ENCODE data around the gene PDE1C. TPM values are rescaled to one million over a fixed set of nuclear protein-coding genes. Genes with fewer than 3 reads are reported as not detected.

Gene PDE1C
- total and polyA plus RNA-seq, 11 donors = 35.3 to 307 (median 141) TPM

DNA sequence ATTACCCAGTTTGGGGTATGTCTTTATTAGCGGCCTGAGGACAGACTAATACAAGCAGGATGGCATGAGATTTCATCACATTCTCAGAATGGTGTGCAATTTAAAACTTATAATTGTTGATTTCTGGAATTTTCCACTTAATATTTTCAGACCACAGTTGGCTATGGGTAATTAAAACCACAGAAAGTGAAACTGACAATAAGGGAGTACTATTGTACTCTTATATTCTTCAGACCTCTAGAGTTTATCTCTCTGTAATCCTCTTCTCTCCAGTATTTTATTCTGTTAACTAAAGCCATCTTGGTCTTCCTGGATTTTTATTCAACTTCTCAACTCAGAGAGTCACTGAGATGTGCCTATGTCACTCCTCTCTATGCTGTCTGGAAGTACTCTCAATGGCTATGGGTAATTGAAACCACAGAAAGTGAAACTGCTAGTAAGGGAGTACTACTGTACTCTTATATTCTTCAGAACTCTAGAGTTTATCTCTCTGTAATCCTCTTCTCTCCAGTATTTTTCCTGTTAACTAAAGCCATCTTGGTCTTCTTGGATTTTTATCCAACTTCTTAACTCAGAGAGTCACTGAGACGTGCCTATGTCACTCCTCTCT is 264.9 kb downstream of the PDE1C start:
- Histone ChIP-seq H3K4me1 (peaks cover 0 to 10% (median 0%) of the 10 kb centered on the region in 12 donors), H3K4me3 (no peak overlapping the region), H3K27ac (peak overlapping the region in 1 of 12 donors; percentile 33), H3K9me3 (no peaks in the 10 kb centered on the region), H3K27me3 (no peaks in the 10 kb centered on the region), H3K36me3 (peaks cover 0 to 69% (median 3%) of the 10 kb centered on the region in 9 donors)
- no peak for TF ChIP-seq POLR2A (IDR thresholded peaks at IDR 0.05)
- WGBS, 4 donors = 73 to 85% (median 83%) methylated on average over 2 of the region's 2 CpGs
- DNase-seq = no peak
- intact Hi-C loops (cut with DNase I) = loop anchor here in 1 of 10 donors (10.0 kb wide), 1 partner anchor 369 kb away; no protein-coding TSS in a partner anchor
- no peak for ATAC-seq

- Histone ChIP-seq H3K27ac (no peak overlapping the region), H3K36me3 (peaks cover 0 to 11% (median 0%) of the 10 kb centered on the region in 9 donors), H3K27me3 (no peaks in the 10 kb centered on the region), H3K4me1 (peaks cover 0 to 3% (median 0%) of the 10 kb centered on the region in 12 donors), H3K4me3 (no peak overlapping the region), H3K9me3 (no peaks in the 10 kb centered on the region)
- intact Hi-C loops (cut with DNase I) = loop anchor here in 1 of 10 donors (10.0 kb wide), 1 partner anchor 238 kb away; no protein-coding TSS in a partner anchor
- 77 to 87% (median 81%) methylated on average over 5 of the region's 5 CpGs for WGBS, 4 donors
- DNase-seq = no peak
- TF ChIP-seq POLR2A (IDR thresholded peaks at IDR 0.05) = no peak
- TF ChIP-seq, protein P1, sequence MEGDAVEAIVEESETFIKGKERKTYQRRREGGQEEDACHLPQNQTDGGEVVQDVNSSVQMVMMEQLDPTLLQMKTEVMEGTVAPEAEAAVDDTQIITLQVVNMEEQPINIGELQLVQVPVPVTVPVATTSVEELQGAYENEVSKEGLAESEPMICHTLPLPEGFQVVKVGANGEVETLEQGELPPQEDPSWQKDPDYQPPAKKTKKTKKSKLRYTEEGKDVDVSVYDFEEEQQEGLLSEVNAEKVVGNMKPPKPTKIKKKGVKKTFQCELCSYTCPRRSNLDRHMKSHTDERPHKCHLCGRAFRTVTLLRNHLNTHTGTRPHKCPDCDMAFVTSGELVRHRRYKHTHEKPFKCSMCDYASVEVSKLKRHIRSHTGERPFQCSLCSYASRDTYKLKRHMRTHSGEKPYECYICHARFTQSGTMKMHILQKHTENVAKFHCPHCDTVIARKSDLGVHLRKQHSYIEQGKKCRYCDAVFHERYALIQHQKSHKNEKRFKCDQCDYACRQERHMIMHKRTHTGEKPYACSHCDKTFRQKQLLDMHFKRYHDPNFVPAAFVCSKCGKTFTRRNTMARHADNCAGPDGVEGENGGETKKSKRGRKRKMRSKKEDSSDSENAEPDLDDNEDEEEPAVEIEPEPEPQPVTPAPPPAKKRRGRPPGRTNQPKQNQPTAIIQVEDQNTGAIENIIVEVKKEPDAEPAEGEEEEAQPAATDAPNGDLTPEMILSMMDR (IDR thresholded peaks at IDR 0.05) = no peak
- no peak for ATAC-seq
Observed at GRCh38 chr7:31796375-31796774, 273.8 kb downstream of the PDE1C start.

DNA sequence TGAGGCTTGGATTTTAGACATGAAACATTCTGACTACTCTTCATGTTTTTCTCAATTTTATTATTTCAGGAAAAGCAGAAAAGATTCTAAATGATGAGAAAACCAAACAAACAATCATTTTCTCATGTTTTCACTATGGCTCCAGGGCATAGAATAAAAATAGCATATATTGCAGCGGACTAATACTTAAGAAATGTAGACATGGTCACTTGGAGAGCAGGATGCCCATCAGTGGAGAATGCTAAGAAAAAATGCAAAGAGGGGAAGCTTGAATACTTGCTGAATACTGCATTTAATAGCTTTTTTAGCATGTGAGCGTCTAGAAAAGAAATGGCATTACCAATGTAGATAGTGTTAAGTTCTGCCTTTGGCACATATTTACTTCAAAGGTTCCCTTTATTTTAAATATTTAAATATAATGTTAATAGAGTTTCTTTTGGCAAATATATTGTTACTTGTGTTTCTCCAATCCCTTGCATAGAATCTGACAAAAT is 275.3 kb downstream of the PDE1C start:
- no peaks in the 10 kb centered on the region for H3K27me3 ChIP-seq
- TF ChIP-seq, protein P1 (IDR thresholded peaks at IDR 0.05) = no peak
- TF ChIP-seq POLR2A (IDR thresholded peaks at IDR 0.05) = no peak
- intact Hi-C loops (cut with DNase I) = loop anchor here in 1 of 10 donors (10.0 kb wide), 1 partner anchor 240 kb away; no protein-coding TSS in a partner anchor
- H3K36me3 ChIP-seq = peaks cover 0 to 19% (median under 1%) of the 10 kb centered on the region in 9 donors
- ATAC-seq (no peak), DNase-seq (no peak)
- H3K4me1 ChIP-seq = no peaks in the 10 kb centered on the region
- H3K9me3 ChIP-seq = no peaks in the 10 kb centered on the region
- H3K27ac ChIP-seq = no peak overlapping the region
- no peak overlapping the region for H3K4me3 ChIP-seq
- 80 to 89% (median 86%) methylated on average over 2 of the region's 2 CpGs for WGBS, 4 donors

GRCh38 chr7:31791881-31792280 is 278.3 kb downstream of the PDE1C start:
- no peaks in the 10 kb centered on the region for H3K4me1 ChIP-seq
- no peaks in the 10 kb centered on the region for H3K27me3 ChIP-seq
- no peaks in the 10 kb centered on the region for H3K9me3 ChIP-seq
- ATAC-seq = no peak
- TF ChIP-seq, protein P1 (IDR thresholded peaks at IDR 0.05) = no peak
- no peak for TF ChIP-seq POLR2A (IDR thresholded peaks at IDR 0.05)
- H3K36me3 ChIP-seq = peaks cover 0 to 42% (median 2%) of the 10 kb centered on the region in 9 donors
- DNase-seq = no peak
- H3K4me3 ChIP-seq = no peak overlapping the region
- H3K27ac ChIP-seq = no peak overlapping the region
- intact Hi-C loops (cut with DNase I) = loop anchor here in 1 of 10 donors (10.0 kb wide), 1 partner anchor 243 kb away; no protein-coding TSS in a partner anchor
- WGBS, 4 donors = 63 to 79% (median 77%) methylated on average over 2 of the region's 2 CpGs
